NCI-H510A treated with DMSO at 0.1 percent for 48 hours (cell line): ENCODE measurements around the gene TMEM123.
"Not testable (repeated sequence)": the region's sequence is repeated elsewhere in the genome, so short reads cannot be mapped to it uniquely, and the experiment has no call there.

ENCODE experiments used
- DNase-seq: peaks from one replicate; lab custom pipeline; 2025; lab: John Stamatoyannopoulos, UW

The TMEM123 gene

GRCh38 chr11:102448869-102449224 lies 3.7 kb downstream of the TMEM123 start:
- no peak for DNase-seq

- no peak for DNase-seq
These were observed 4.4 kb downstream of the TMEM123 start for GRCh38 chr11:102447941-102448868.

GRCh38 chr11:102447193-102447592 lies 5.4 kb downstream of the TMEM123 start:
- no peak for DNase-seq

- DNase-seq, result no peak
These were observed 6.0 kb downstream of the TMEM123 start for GRCh38 chr11:102446606-102447005.

- not testable (repeated sequence) for DNase-seq
These were observed 7.9 kb downstream of the TMEM123 start for GRCh38 chr11:102444693-102445092.

- DNase-seq, result not testable (repeated sequence)
These were observed 8.4 kb downstream of the TMEM123 start for GRCh38 chr11:102444142-102444541.

- not testable (repeated sequence) for DNase-seq
These were observed 13.6 kb downstream of the TMEM123 start for GRCh38 chr11:102439063-102439363.

- no peak for DNase-seq
These were observed 14.1 kb downstream of the TMEM123 start for GRCh38 chr11:102438311-102439062.

- no peak for DNase-seq
These were observed 14.8 kb downstream of the TMEM123 start for GRCh38 chr11:102437727-102438126.

GRCh38 chr11:102436976-102437375 lies 15.6 kb downstream of the TMEM123 start:
- no peak for DNase-seq

- no peak for DNase-seq
These were observed 16.0 kb downstream of the TMEM123 start for GRCh38 chr11:102436561-102436960.

- DNase-seq, result no peak
These were observed 16.9 kb downstream of the TMEM123 start for GRCh38 chr11:102435688-102436087.

GRCh38 chr11:102433571-102433970 lies 19.0 kb downstream of the TMEM123 start:
- not testable (repeated sequence) for DNase-seq

- not testable (repeated sequence) for DNase-seq
These were observed 20.0 kb downstream of the TMEM123 start for GRCh38 chr11:102432560-102432959.

GRCh38 chr11:102431404-102431803 lies 21.2 kb downstream of the TMEM123 start:
- DNase-seq, result no peak

- DNase-seq, result no peak
These were observed 22.3 kb downstream of the TMEM123 start for GRCh38 chr11:102430158-102430836.

- DNase-seq, result no peak
These were observed 22.9 kb downstream of the TMEM123 start for GRCh38 chr11:102429691-102430090.

GRCh38 chr11:102429226-102429625 lies 23.3 kb downstream of the TMEM123 start:
- DNase-seq, result no peak

GRCh38 chr11:102428696-102429095 lies 23.9 kb downstream of the TMEM123 start:
- DNase-seq, result no peak

GRCh38 chr11:102427068-102427467 lies 25.5 kb downstream of the TMEM123 start:
- no peak for DNase-seq

GRCh38 chr11:102426570-102426969 lies 26.0 kb downstream of the TMEM123 start:
- no peak for DNase-seq

- DNase-seq, result no peak
These were observed 26.6 kb downstream of the TMEM123 start for GRCh38 chr11:102426000-102426399.

- no peak for DNase-seq
These were observed 28.6 kb downstream of the TMEM123 start for GRCh38 chr11:102423936-102424335.
